SK-N-SH (cell line): ENCODE data around the gene MST1R. TPM values are rescaled to one million over a fixed set of nuclear protein-coding genes. Genes with fewer than 3 reads are reported as not detected.

Source experiments
- CTCF ChIA-PET: fragments of 300-600, 350-600 bp; formaldehyde crosslinking; extraction: SDS; loops from one replicate; lab custom pipeline; 2021; lab: Yijun Ruan, JAX
- POLR2A ChIA-PET: fragments of 350-600 bp; sonication (Branson Sonifier 250); formaldehyde crosslinking; extraction: SDS; loops from one replicate; lab custom pipeline; 2020; ENCODE audit warnings: antibody characterized with exemption, inconsistent platforms; lab: Yijun Ruan, JAX
- DNase-seq: peaks from one replicate; pipeline ENCODE4 v3.0.0; 2012
- H2AFZ ChIP-seq: fragments of 200-600 bp; sonication (generic); 2 replicates; pipeline ENCODE4 v1.8.1; 2016; ENCODE audit warnings: antibody characterized with exemption, mild to moderate bottlenecking, low read depth
- H3F3A ChIP-seq: fragments of 200-600 bp; sonication (generic); replicated peaks from 2 replicates; pipeline ENCODE3; 2016; ENCODE audit warnings: antibody characterized with exemption, mild to moderate bottlenecking; ENCODE audit not compliant: insufficient read depth
- H3K27ac ChIP-seq, 2 experiments: fragments of 200-500 bp in 1 of 2; fragments of 200-600 bp in 1 of 2; sonication (Bioruptor generic) in 1 of 2; sonication (generic), shearing (Covaris generic) in 1 of 2; 2 replicates each; pipeline versions ENCODE4 v1.5.1 to v1.6.1; 2014 to 2016; ENCODE audit warnings: low read depth in 2 of 2, inconsistent platforms in 1 of 2, low read length in 1 of 2, mild to moderate bottlenecking in 1 of 2, mixed read lengths in 1 of 2
- H3K27me3 ChIP-seq: fragments of 200-600 bp; sonication (generic), shearing (Covaris generic); 2 replicates; pipeline ENCODE4 v1.6.1; 2016; ENCODE audit warnings: mixed run types; ENCODE audit not compliant: insufficient read depth
- H3K36me3 ChIP-seq, 2 experiments: fragments of 200-500 bp in 1 of 2; fragments of 200-600 bp in 1 of 2; sonication (Bioruptor generic) in 1 of 2; sonication (generic) in 1 of 2; replicated peaks in 1 of 2; 2 replicates each; pipeline versions ENCODE3 to v1.5.1; 2014 to 2016; ENCODE audit warnings: low read length in 1 of 2, mild to moderate bottlenecking in 1 of 2; ENCODE audit not compliant: insufficient read depth in 2 of 2, control insufficient read depth in 1 of 2
- H3K4me1 ChIP-seq, 2 experiments: fragments of 200-500 bp in 1 of 2; fragments of 200-600 bp in 1 of 2; sonication (Bioruptor generic) in 1 of 2; sonication (generic), shearing (Covaris generic) in 1 of 2; 2 replicates each; pipeline versions ENCODE4 v1.5.1 to v1.6.1; 2014 to 2016; ENCODE audit warnings: low read depth in 1 of 2, low read length in 1 of 2, mixed run types in 1 of 2; ENCODE audit not compliant: insufficient read depth in 2 of 2, control insufficient read depth in 1 of 2
- H3K4me2 ChIP-seq: fragments of 200-600 bp; sonication (generic), shearing (Covaris generic); 2 replicates; pipeline ENCODE4 v1.6.1; 2017; ENCODE audit warnings: mixed run types
- H3K4me3 ChIP-seq, 2 experiments: fragments of 200-500 bp in 1 of 2; fragments of 200-600 bp in 1 of 2; sonication (Bioruptor generic) in 1 of 2; sonication (generic), shearing (Covaris generic) in 1 of 2; 2 replicates each; pipeline versions ENCODE4 v1.5.1 to v1.8.1; 2014 to 2016; ENCODE audit warnings: low read depth in 2 of 2, inconsistent platforms in 1 of 2, low read length in 1 of 2, mild to moderate bottlenecking in 1 of 2, mixed read lengths in 1 of 2, moderate library complexity in 1 of 2
- H3K79me2 ChIP-seq: fragments of 200-600 bp; sonication (generic); 2 replicates; pipeline ENCODE4 v1.8.1; 2017; ENCODE audit warnings: mild to moderate bottlenecking; ENCODE audit not compliant: insufficient read depth
- H3K9ac ChIP-seq: fragments of 200-600 bp; sonication (generic); 2 replicates; pipeline ENCODE4 v1.6.1; 2017; ENCODE audit warnings: mixed run types
- H3K9me2 ChIP-seq: fragments of 200-600 bp; sonication (generic); 2 replicates; pipeline ENCODE4 v1.6.1; 2017; ENCODE audit warnings: mixed run types
- H3K9me3 ChIP-seq: fragments of 200-600 bp; sonication (generic); 2 replicates; pipeline ENCODE4 v1.6.1; 2017; ENCODE audit warnings: mixed run types, mild to moderate bottlenecking, moderate library complexity
- H4K20me1 ChIP-seq: fragments of 200-600 bp; sonication (generic); 2 replicates; pipeline ENCODE4 v1.6.1; 2017; ENCODE audit warnings: mild to moderate bottlenecking, mixed run types; ENCODE audit not compliant: insufficient read depth
- ELF1 ChIP-seq: IDR thresholded peaks from 2 replicates; pipeline ENCODE4 v1.4.0; 2012
- FOSL2 ChIP-seq: IDR thresholded peaks from 2 replicates; pipeline ENCODE4 v1.4.0; 2012; ENCODE audit warnings: low read depth, mild to moderate bottlenecking, moderate library complexity, borderline replicate concordance
- JUND ChIP-seq: IDR thresholded peaks from 2 replicates; pipeline ENCODE4 v1.4.0; 2012
- MAX ChIP-seq: IDR thresholded peaks from 2 replicates; pipeline ENCODE4 v1.4.0; 2012; ENCODE audit warnings: low read depth
- NRF1 ChIP-seq: IDR thresholded peaks from 2 replicates; pipeline ENCODE4 v1.6.1; 2012; ENCODE audit warnings: low read depth, mild to moderate bottlenecking, low read length
- PBX3 ChIP-seq: IDR thresholded peaks from 2 replicates; pipeline ENCODE4; 2012
- RCOR1 ChIP-seq: fragments of 150-350 bp; IDR thresholded peaks from 2 replicates; pipeline ENCODE4 v1.6.1; 2017; ENCODE audit warnings: antibody characterized with exemption, low read length
- RFX5 ChIP-seq: IDR thresholded peaks from 2 replicates; pipeline ENCODE4 v1.6.1; 2012; ENCODE audit warnings: mild to moderate bottlenecking, improper control_type of control experiment, low read length
- SMC3 ChIP-seq: IDR thresholded peaks from 2 replicates; pipeline ENCODE4 v1.6.1; 2012; ENCODE audit warnings: low read depth, low read length, improper control_type of control experiment
- TCF12 ChIP-seq: IDR thresholded peaks from 2 replicates; pipeline ENCODE4 v1.4.0; 2012
- YY1 ChIP-seq: IDR thresholded peaks from 2 replicates; pipeline ENCODE4 v1.4.0; 2012; ENCODE audit warnings: low read depth, mild to moderate bottlenecking
- WGBS: methylation state at CpG from one replicate; pipeline ENCODE4 v1.1.6; 2017; ENCODE audit warnings: low lambda C conversion rate; 5-methylcytosine and 5-hydroxymethylcytosine counted together
- polyA plus RNA-seq, 3 experiments: library from polyadenylated mRNA; depleted of rRNA; stranded (reverse); fragments of >200 nt; gene quantifications; 2 replicates each; pipeline ENCODE4 v1.2.3, GENCODE V29; 2012
- TF ChIP-seq, protein P1 (sequence below): IDR thresholded peaks from 2 replicates; pipeline ENCODE4 v1.6.1; 2012; ENCODE audit warnings: mild to moderate bottlenecking, low read depth, low read length, moderate library complexity
- TF ChIP-seq, protein P2 (sequence below): fragments of 200-600 bp; sonication (generic); IDR thresholded peaks from 2 replicates; pipeline ENCODE4 v1.6.1; 2017; ENCODE audit warnings: antibody characterized with exemption, mild to moderate bottlenecking, moderate library complexity
- TF ChIP-seq, protein P3 (sequence below): fragments of 150-350 bp; IDR thresholded peaks from 2 replicates; pipeline ENCODE4 v1.6.1; 2017; ENCODE audit warnings: antibody characterized with exemption, low read length, low read depth, borderline replicate concordance

The MST1R gene
- polyA plus RNA-seq, 1 of the 3 experiments (the other 2 are of a cell fraction): 0.23 TPM

- Histone ChIP-seq H3K27ac (peak overlapping the region in 1 of 2 experiments; percentile 69; a peak in 1 of 4 replicates), H3K4me2 (no peak overlapping the region), H4K20me1 (no peaks in the 10 kb centered on the region), H3K4me3 (no peak overlapping the region), H3K9ac (no peak overlapping the region)
- CTCF ChIA-PET: interaction anchor here (0.8 to 6.1 kb wide), 4 partner anchors 10 to 101 kb away, joined by 3 to 42 read pairs (median 4); no protein-coding TSS in a partner anchor
- WGBS: 0% methylated on average over 1 of the region's 4 CpGs
- peak; percentile 56 for DNase-seq
- TF ChIP-seq, protein P1, sequence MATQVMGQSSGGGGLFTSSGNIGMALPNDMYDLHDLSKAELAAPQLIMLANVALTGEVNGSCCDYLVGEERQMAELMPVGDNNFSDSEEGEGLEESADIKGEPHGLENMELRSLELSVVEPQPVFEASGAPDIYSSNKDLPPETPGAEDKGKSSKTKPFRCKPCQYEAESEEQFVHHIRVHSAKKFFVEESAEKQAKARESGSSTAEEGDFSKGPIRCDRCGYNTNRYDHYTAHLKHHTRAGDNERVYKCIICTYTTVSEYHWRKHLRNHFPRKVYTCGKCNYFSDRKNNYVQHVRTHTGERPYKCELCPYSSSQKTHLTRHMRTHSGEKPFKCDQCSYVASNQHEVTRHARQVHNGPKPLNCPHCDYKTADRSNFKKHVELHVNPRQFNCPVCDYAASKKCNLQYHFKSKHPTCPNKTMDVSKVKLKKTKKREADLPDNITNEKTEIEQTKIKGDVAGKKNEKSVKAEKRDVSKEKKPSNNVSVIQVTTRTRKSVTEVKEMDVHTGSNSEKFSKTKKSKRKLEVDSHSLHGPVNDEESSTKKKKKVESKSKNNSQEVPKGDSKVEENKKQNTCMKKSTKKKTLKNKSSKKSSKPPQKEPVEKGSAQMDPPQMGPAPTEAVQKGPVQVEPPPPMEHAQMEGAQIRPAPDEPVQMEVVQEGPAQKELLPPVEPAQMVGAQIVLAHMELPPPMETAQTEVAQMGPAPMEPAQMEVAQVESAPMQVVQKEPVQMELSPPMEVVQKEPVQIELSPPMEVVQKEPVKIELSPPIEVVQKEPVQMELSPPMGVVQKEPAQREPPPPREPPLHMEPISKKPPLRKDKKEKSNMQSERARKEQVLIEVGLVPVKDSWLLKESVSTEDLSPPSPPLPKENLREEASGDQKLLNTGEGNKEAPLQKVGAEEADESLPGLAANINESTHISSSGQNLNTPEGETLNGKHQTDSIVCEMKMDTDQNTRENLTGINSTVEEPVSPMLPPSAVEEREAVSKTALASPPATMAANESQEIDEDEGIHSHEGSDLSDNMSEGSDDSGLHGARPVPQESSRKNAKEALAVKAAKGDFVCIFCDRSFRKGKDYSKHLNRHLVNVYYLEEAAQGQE: no peak
- no peak for TF ChIP-seq RCOR1
- TF ChIP-seq, all 33 proteins: peak for 0
- no peaks in the 10 kb centered on the region for H3K36me3 ChIP-seq
- H2AFZ ChIP-seq: no peak overlapping the region
- peaks cover 0 to 49% of the 10 kb centered on the region in 2 experiments; a peak in 1 of 4 replicates for H3K4me1 ChIP-seq
- POLR2A ChIA-PET: interaction anchor here (0.7 kb wide), 1 partner anchor 176 kb away, joined by 3 read pairs; no protein-coding TSS in a partner anchor
- no peaks in the 10 kb centered on the region for H3F3A ChIP-seq
- H3K27me3 ChIP-seq: peaks cover 25% of the 10 kb centered on the region
- no peaks in the 10 kb centered on the region for H3K9me2 ChIP-seq
- no peaks in the 10 kb centered on the region for H3K9me3 ChIP-seq
- no peaks in the 10 kb centered on the region for H3K79me2 ChIP-seq
Measured at GRCh38 chr3:49872801-49873281, 30.8 kb downstream of the MST1R start.

GRCh38 chr3:49871531-49872153 lies 32.0 kb downstream of the MST1R start:
- POLR2A ChIA-PET: no interaction called here
- Histone ChIP-seq H4K20me1 (no peaks in the 10 kb centered on the region), H3K27me3 (peaks cover 25% of the 10 kb centered on the region), H3K9me2 (no peaks in the 10 kb centered on the region), H3K79me2 (no peaks in the 10 kb centered on the region), H3K27ac (peak overlapping the region in 1 of 2 experiments; percentile 28; a peak in 1 of 4 replicates), H2AFZ (no peak overlapping the region), H3K4me2 (no peak overlapping the region), H3K36me3 (no peaks in the 10 kb centered on the region), H3K4me3 (no peak overlapping the region), H3K9me3 (no peaks in the 10 kb centered on the region), H3K4me1 (peaks cover 0 to 50% of the 10 kb centered on the region in 2 experiments; a peak in 1 of 4 replicates), H3F3A (no peaks in the 10 kb centered on the region), H3K9ac (no peak overlapping the region)
- WGBS: 64% methylated on average over 8 of the region's 10 CpGs
- CTCF ChIA-PET: interaction anchor here (0.6 to 6.1 kb wide), 4 partner anchors 11 to 808 kb away, joined by 3 to 42 read pairs (median 10); partner anchors contain the start of gene INKA1
- peak; percentile 55 for DNase-seq
- TF ChIP-seq RCOR1 (no peak), RFX5 (no peak), PBX3 (no peak), SMC3 (no peak), MAX (no peak), FOSL2 (no peak), NRF1 (no peak), JUND (no peak), TCF12 (no peak), YY1 (no peak), ELF1 (no peak)
- TF ChIP-seq, protein P2, sequence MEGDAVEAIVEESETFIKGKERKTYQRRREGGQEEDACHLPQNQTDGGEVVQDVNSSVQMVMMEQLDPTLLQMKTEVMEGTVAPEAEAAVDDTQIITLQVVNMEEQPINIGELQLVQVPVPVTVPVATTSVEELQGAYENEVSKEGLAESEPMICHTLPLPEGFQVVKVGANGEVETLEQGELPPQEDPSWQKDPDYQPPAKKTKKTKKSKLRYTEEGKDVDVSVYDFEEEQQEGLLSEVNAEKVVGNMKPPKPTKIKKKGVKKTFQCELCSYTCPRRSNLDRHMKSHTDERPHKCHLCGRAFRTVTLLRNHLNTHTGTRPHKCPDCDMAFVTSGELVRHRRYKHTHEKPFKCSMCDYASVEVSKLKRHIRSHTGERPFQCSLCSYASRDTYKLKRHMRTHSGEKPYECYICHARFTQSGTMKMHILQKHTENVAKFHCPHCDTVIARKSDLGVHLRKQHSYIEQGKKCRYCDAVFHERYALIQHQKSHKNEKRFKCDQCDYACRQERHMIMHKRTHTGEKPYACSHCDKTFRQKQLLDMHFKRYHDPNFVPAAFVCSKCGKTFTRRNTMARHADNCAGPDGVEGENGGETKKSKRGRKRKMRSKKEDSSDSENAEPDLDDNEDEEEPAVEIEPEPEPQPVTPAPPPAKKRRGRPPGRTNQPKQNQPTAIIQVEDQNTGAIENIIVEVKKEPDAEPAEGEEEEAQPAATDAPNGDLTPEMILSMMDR: no peak
- TF ChIP-seq, protein P3, sequence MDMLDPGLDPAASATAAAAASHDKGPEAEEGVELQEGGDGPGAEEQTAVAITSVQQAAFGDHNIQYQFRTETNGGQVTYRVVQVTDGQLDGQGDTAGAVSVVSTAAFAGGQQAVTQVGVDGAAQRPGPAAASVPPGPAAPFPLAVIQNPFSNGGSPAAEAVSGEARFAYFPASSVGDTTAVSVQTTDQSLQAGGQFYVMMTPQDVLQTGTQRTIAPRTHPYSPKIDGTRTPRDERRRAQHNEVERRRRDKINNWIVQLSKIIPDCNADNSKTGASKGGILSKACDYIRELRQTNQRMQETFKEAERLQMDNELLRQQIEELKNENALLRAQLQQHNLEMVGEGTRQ: no peak
- TF ChIP-seq, protein P1: no peak
